CD14-positive monocyte (primary cell): ENCODE measurements around the gene DELE1. TPM values are rescaled to one million over a fixed set of nuclear protein-coding genes. Genes with fewer than 3 reads are reported as not detected.
A peak's percentile ranks its signal among the peaks of the same experiment; 100 is the strongest.

Experiments
- DNase-seq, 3 donors: peaks; one replicate each; pipeline ENCODE4 v3.0.0-alpha.2; 2011 to 2022
- H2AFZ ChIP-seq: 2 replicates; pipeline ENCODE4 v1.6.0; 2012; ENCODE audit warnings: mild to moderate bottlenecking, low read depth, low read length, inconsistent platforms; ENCODE audit not compliant: insufficient read depth, poor library complexity, severe bottlenecking
- H3K27ac ChIP-seq, 2 donors: 1 replicate in 1 of 2; 2 replicates in 1 of 2; pipeline ENCODE4 v1.5.1; 2012 to 2013; ENCODE audit warnings: low read length in 2 of 2, control low read depth in 1 of 2, inconsistent platforms in 1 of 2, low read depth in 1 of 2, mild to moderate bottlenecking in 1 of 2
- H3K27me3 ChIP-seq, 2 donors: one replicate each; pipeline versions ENCODE4 v1.6.0 to v1.6.1; 2011 to 2013; ENCODE audit warnings: low read length in 2 of 2; ENCODE audit not compliant: control insufficient read depth in 2 of 2, insufficient read depth in 2 of 2
- H3K36me3 ChIP-seq, 2 donors: replicated peaks in 1 of 2; 1 replicate in 1 of 2; 2 replicates in 1 of 2; pipeline versions ENCODE4 v1.5.1 to v1.6.1; 2012 to 2013; ENCODE audit warnings: low read length in 2 of 2, control low read depth in 1 of 2, inconsistent platforms in 1 of 2, mild to moderate bottlenecking in 1 of 2; ENCODE audit not compliant: insufficient read depth in 2 of 2, control insufficient read depth in 1 of 2
- H3K4me1 ChIP-seq, 2 donors: 1 replicate in 1 of 2; 2 replicates in 1 of 2; pipeline versions ENCODE4 v1.5.1 to v1.6.1; 2012 to 2013; ENCODE audit warnings: low read length in 2 of 2, control low read depth in 1 of 2, inconsistent platforms in 1 of 2, mild to moderate bottlenecking in 1 of 2, moderate library complexity in 1 of 2; ENCODE audit not compliant: insufficient read depth in 2 of 2, control insufficient read depth in 1 of 2
- H3K4me2 ChIP-seq: replicated peaks from 2 replicates; pipeline ENCODE3; 2012; ENCODE audit warnings: low read length, moderate library complexity, mild to moderate bottlenecking; ENCODE audit not compliant: poor library complexity, severe bottlenecking; ENCODE audit errors: extremely low read depth
- H3K4me3 ChIP-seq, 3 experiments: fragments of 200-600 bp in 1 of 3; sonication (generic) in 1 of 3; replicated peaks in 1 of 3; 1 replicate in 2 of 3; 2 replicates in 1 of 3; pipeline ENCODE4 v1.5.1; 2011 to 2013; ENCODE audit warnings: low read length in 3 of 3, mild to moderate bottlenecking in 3 of 3, control low read depth in 2 of 3, low read depth in 2 of 3, inconsistent platforms in 1 of 3, moderate library complexity in 1 of 3
- H3K79me2 ChIP-seq: 2 replicates; pipeline ENCODE4 v1.6.0; 2012; ENCODE audit warnings: mild to moderate bottlenecking, control low read depth, inconsistent platforms, low read length, moderate library complexity; ENCODE audit not compliant: insufficient read depth
- H3K9ac ChIP-seq: 2 replicates; pipeline ENCODE4 v1.6.0; 2017; ENCODE audit warnings: low read length, mild to moderate bottlenecking; ENCODE audit not compliant: insufficient read depth, poor library complexity, severe bottlenecking
- H3K9me3 ChIP-seq, 2 donors: replicated peaks in 1 of 2; 1 replicate in 1 of 2; 2 replicates in 1 of 2; pipeline versions ENCODE4 v1.5.1 to v1.6.1; 2012 to 2013; ENCODE audit warnings: low read length in 2 of 2, control low read depth in 1 of 2; ENCODE audit not compliant: control insufficient read depth in 1 of 2, insufficient read depth in 1 of 2
- H4K20me1 ChIP-seq: 2 replicates; pipeline ENCODE4 v1.6.0; 2012; ENCODE audit warnings: mild to moderate bottlenecking, low read length, control low read depth, moderate library complexity; ENCODE audit not compliant: insufficient read depth
- H3K27ac Mint-ChIP-seq, 7 donors: one replicate each; pipeline ENCODE4 v1.8.0; 2020; ENCODE audit warnings: mild to moderate bottlenecking in 7 of 7, mixed read lengths in 7 of 7, moderate library complexity in 6 of 7, inconsistent platforms in 2 of 7
- H3K27me3 Mint-ChIP-seq, 3 donors: one replicate each; pipeline ENCODE4 v1.8.0; 2021 to 2022; ENCODE audit warnings: low read depth in 3 of 3, mild to moderate bottlenecking in 3 of 3, mixed read lengths in 3 of 3, moderate library complexity in 3 of 3, inconsistent platforms in 1 of 3
- H3K36me3 Mint-ChIP-seq, 2 donors: one replicate each; pipeline ENCODE4 v1.8.0; 2020; ENCODE audit warnings: mixed read lengths in 2 of 2, inconsistent platforms in 1 of 2, mild to moderate bottlenecking in 1 of 2
- H3K4me1 Mint-ChIP-seq: one replicate; pipeline ENCODE4 v1.8.0; 2020; ENCODE audit warnings: mild to moderate bottlenecking, mixed read lengths
- H3K4me3 Mint-ChIP-seq, 2 donors: one replicate each; pipeline ENCODE4 v1.8.0; 2020; ENCODE audit warnings: mild to moderate bottlenecking in 2 of 2, mixed read lengths in 2 of 2, moderate library complexity in 1 of 2
- H3K9me3 Mint-ChIP-seq, 7 donors: one replicate each; pipeline ENCODE4 v1.8.0; 2020 to 2022; ENCODE audit warnings: mixed read lengths in 7 of 7, mild to moderate bottlenecking in 6 of 7, moderate library complexity in 6 of 7, inconsistent platforms in 2 of 7
- CTCF ChIP-seq: fragments of 200-600 bp; IDR thresholded peaks from one replicate; pipeline ENCODE4 v1.8.0; 2022; ENCODE audit warnings: antibody characterized with exemption, mild to moderate bottlenecking
- WGBS: methylation state at CpG from one replicate; pipeline ENCODE4 v1.1.5; 2013; ENCODE audit warnings: missing lambda C conversion rate; ENCODE audit not compliant: insufficient coverage; 5-methylcytosine and 5-hydroxymethylcytosine counted together
- intact Hi-C, 2 donors: fragments of 100-400 bp; cut with micrococcal nuclease; formaldehyde crosslinking; loops; one replicate each; pipeline versions ENCODE4 v1.15.0 to v1.15.1; 2023
- polyA plus RNA-seq, 3 donors: library from polyadenylated mRNA; depleted of rRNA in 1 of 3; unstranded in 2 of 3; stranded (reverse) in 1 of 3; fragments of 300-500 nt in 2 of 3; fragments of >200 nt in 1 of 3; fragmentation: Illumina TruSeq in 2 of 3; gene quantifications; 1 replicate in 2 of 3; 2 replicates in 1 of 3; pipeline ENCODE4 v1.2.3, GENCODE V29; 2012 to 2021

The DELE1 gene
- polyA plus RNA-seq, 3 donors: 47.3 to 140 (median 49.6) TPM

- H2AFZ ChIP-seq: no peak overlapping the region
- no peaks in the 10 kb centered on the region for H3K79me2 ChIP-seq
- peaks cover 0 to 8% (median 3%) of the 10 kb centered on the region in 7 donors for H3K9me3 Mint-ChIP-seq
- intact Hi-C loops: no loop called here
- H3K4me3 Mint-ChIP-seq: no peak overlapping the region
- no peak overlapping the region for H3K4me2 ChIP-seq
- H3K4me1 ChIP-seq: peaks cover 24 to 25% of the 10 kb centered on the region in 2 donors
- H3K27ac ChIP-seq: no peak overlapping the region
- no peak for TF ChIP-seq CTCF
- peaks cover 2 to 5% (median 3%) of the 10 kb centered on the region in 3 donors for H3K27me3 Mint-ChIP-seq
- WGBS: 100% methylated on average over 3 of the region's 5 CpGs
- DNase-seq: no peak
- no peak overlapping the region for H3K9ac ChIP-seq
- H3K36me3 Mint-ChIP-seq: no peaks in the 10 kb centered on the region
- no peaks in the 10 kb centered on the region for H4K20me1 ChIP-seq
- no peaks in the 10 kb centered on the region for H3K9me3 ChIP-seq
- H3K27me3 ChIP-seq: no peaks in the 10 kb centered on the region
- peaks cover 24% of the 10 kb centered on the region for H3K4me1 Mint-ChIP-seq
- no peak overlapping the region for H3K4me3 ChIP-seq
- H3K27ac Mint-ChIP-seq: no peak overlapping the region
- no peaks in the 10 kb centered on the region for H3K36me3 ChIP-seq
Measured at GRCh38 chr5:141904551-141904950, 19.1 kb upstream of the DELE1 start.

- Histone ChIP-seq H3K4me3 (no peak overlapping the region), H3K36me3 (no peaks in the 10 kb centered on the region), H3K4me1 (peaks cover 24 to 25% of the 10 kb centered on the region in 2 donors), H3K4me2 (no peak overlapping the region), H3K9me3 (no peaks in the 10 kb centered on the region), H4K20me1 (no peaks in the 10 kb centered on the region), H3K9ac (no peak overlapping the region), H3K27ac (no peak overlapping the region), H3K27me3 (no peaks in the 10 kb centered on the region), H3K79me2 (no peaks in the 10 kb centered on the region), H2AFZ (no peak overlapping the region)
- H3K27ac Mint-ChIP-seq: peak overlapping the region in 1 of 7 donors; percentile 17
- no peak overlapping the region for H3K4me3 Mint-ChIP-seq
- peaks cover 24% of the 10 kb centered on the region for H3K4me1 Mint-ChIP-seq
- no peak for DNase-seq
- TF ChIP-seq CTCF: no peak
- no CpG with 5 or more reads among the region's 1 CpG for WGBS
- peaks cover 0 to 8% (median 3%) of the 10 kb centered on the region in 7 donors for H3K9me3 Mint-ChIP-seq
- no peaks in the 10 kb centered on the region for H3K36me3 Mint-ChIP-seq
- peaks cover 2 to 5% (median 3%) of the 10 kb centered on the region in 3 donors for H3K27me3 Mint-ChIP-seq
- intact Hi-C loops: no loop called here
Measured at GRCh38 chr5:141906517-141906916, 17.2 kb upstream of the DELE1 start.
